ENCODE data around the gene CCIN. TPM values are rescaled to one million over a fixed set of nuclear protein-coding genes. Genes with fewer than 3 reads are reported as not detected.

Gene CCIN
- total and polyA plus RNA-seq, 2 of the 13 experiments (the other 11 are each of a cell fraction or from before 2014, with no cell fraction given) = not detected

GRCh38 chr9:36149197-36149596 lies 20.0 kb upstream of the CCIN start:
- 24% methylated on average over 3 of the region's 4 CpGs for WGBS (ENCODE audit: low lambda C conversion rate)
- POLR2A ChIA-PET = interaction anchor here (1.0 to 1.4 kb wide), 2 partner anchors 10 to 41 kb away, joined by 3 to 4 read pairs; partner anchors contain the start of gene CLTA
- H4K20me1 ChIP-seq (ENCODE audit: insufficient read depth, low read length) = no peaks in the 10 kb centered on the region
- H3K79me2 ChIP-seq (ENCODE audit: insufficient read depth, low read length) = no peaks in the 10 kb centered on the region
- H3K4me3 ChIP-seq (replicated peaks in 1 of 3; ENCODE audit: insufficient read depth in 1 of 3, low read depth in 2 of 3, low read length in 3 of 3) = no peak overlapping the region
- in situ Hi-C loops (cut with HindIII; ENCODE audit: extremely low pct_ligation_motif_present, low pct_unique_long_range_greater_than_20kb) (no loop called here), intact Hi-C loops (cut with micrococcal nuclease; ENCODE audit: unreplicated experiment) (no loop called here)
- H3K4me2 ChIP-seq (ENCODE audit: low read depth, low read length) = no peak overlapping the region
- ATAC-seq = no peak
- TF ChIP-seq DDIT3 (CRISPR knock-in tag; IDR thresholded peaks at IDR 0.05) (no peak), KDM5B (CRISPR knock-in tag; IDR thresholded peaks at IDR 0.05; ENCODE audit: borderline replicate concordance) (no peak), ZNF746 (CRISPR knock-in tag; IDR thresholded peaks at IDR 0.05) (no peak), ZBTB26 (CRISPR knock-in tag; IDR thresholded peaks at IDR 0.05; ENCODE audit: borderline replicate concordance) (no peak), CSRNP2 (CRISPR knock-in tag; conservative IDR thresholded peaks at IDR 0.05; ENCODE audit: low read depth) (no peak), ZMYM3 (CRISPR knock-in tag; IDR thresholded peaks at IDR 0.05) (no peak), PAX8 (CRISPR knock-in tag; IDR thresholded peaks at IDR 0.05; ENCODE audit: borderline replicate concordance) (no peak), PLSCR1 (CRISPR knock-in tag; IDR thresholded peaks at IDR 0.05; ENCODE audit: borderline replicate concordance) (no peak), ZNF44 (CRISPR knock-in tag; IDR thresholded peaks at IDR 0.05) (no peak), ZNF644 (CRISPR knock-in tag; IDR thresholded peaks at IDR 0.05; ENCODE audit: low read depth) (no peak), STAT6 (CRISPR knock-in tag; IDR thresholded peaks at IDR 0.05; ENCODE audit: borderline replicate concordance) (no peak), ZNF550 (CRISPR knock-in tag; IDR thresholded peaks at IDR 0.05; ENCODE audit: borderline replicate concordance) (no peak), ZSCAN30 (CRISPR knock-in tag; IDR thresholded peaks at IDR 0.05) (no peak), ZNF343 (CRISPR knock-in tag; IDR thresholded peaks at IDR 0.05) (no peak), HIC2 (CRISPR knock-in tag; IDR thresholded peaks at IDR 0.05; ENCODE audit: low read depth) (no peak), ZNF83 (CRISPR knock-in tag; IDR thresholded peaks at IDR 0.05; ENCODE audit: borderline replicate concordance) (no peak), KDM3A (CRISPR knock-in tag; IDR thresholded peaks at IDR 0.05; ENCODE audit: low read depth) (no peak)
- H3K27ac ChIP-seq (ENCODE audit: extremely low read length, insufficient read depth, low read length) = no peak overlapping the region
- H3K9ac ChIP-seq (ENCODE audit: insufficient read depth, low read depth, low read length) = no peak overlapping the region
- no peaks in the 10 kb centered on the region for H3K36me3 ChIP-seq (replicated peaks in 1 of 2; ENCODE audit: control insufficient read depth in 1 of 2, insufficient read depth in 2 of 2, low read length in 2 of 2)
- H3K9me3 ChIP-seq (ENCODE audit: low read length) = peaks cover 11% of the 10 kb centered on the region; the same call in 1 of the 2 replicates
- H3K4me1 ChIP-seq (ENCODE audit: insufficient read depth, low read length) = peaks cover 39% of the 10 kb centered on the region
- peaks cover 3 to 8% of the 10 kb centered on the region in 2 experiments; a peak in 3 of 5 replicates for H3K27me3 ChIP-seq (ENCODE audit: control insufficient read depth in 1 of 2, insufficient read depth in 2 of 2, low read length in 2 of 2)
- FAIRE-seq = no peak
- DNase-seq (ENCODE audit: low spot score) = no peak
- no TSS peak for BruUV-seq (replicated peaks)
- no peak overlapping the region for H2AFZ ChIP-seq (ENCODE audit: low read length)
- CTCF ChIA-PET (ENCODE audit: low intra/inter-chr PET ratio, low total read pairs) = no interaction called here

All from HepG2 (cell line).